Activated T-cell treated with anti-CD3 and anti-CD28 coated beads for 48 hours (primary cell): ENCODE data around the gene FARSA.
"Not testable (repeated sequence)": the region's sequence is repeated elsewhere in the genome, so short reads cannot be mapped to it uniquely, and the experiment has no call there.

Source experiments
- DNase-seq: peaks from one replicate; pipeline ENCODE4 v3.0.0-alpha.2; 2020; ENCODE audit warnings: low read depth

FARSA gene

DNA sequence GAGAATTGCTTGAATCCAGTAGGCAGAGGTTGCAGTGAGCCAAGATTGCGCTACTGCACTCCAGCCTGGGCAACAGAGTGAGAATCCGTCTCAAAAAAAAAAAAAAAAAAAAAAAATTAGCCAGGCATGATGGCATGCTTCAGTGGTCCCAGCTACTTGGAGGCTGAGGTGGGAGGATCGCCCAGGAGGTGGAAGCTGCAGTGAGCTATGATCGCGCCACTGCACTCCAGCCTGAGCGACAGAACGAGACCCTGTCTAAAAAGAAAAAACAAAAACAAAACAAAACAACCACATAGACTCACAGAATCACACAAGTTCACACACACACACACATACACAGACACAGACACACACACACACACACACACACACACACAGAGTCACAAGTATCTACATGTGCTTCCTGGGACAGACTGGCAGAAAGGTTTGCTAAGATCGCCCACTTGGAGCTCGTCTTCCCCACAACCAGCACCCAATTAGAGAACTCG lies 43.2 kb downstream of the FARSA start:
- not testable (repeated sequence) for DNase-seq

DNA sequence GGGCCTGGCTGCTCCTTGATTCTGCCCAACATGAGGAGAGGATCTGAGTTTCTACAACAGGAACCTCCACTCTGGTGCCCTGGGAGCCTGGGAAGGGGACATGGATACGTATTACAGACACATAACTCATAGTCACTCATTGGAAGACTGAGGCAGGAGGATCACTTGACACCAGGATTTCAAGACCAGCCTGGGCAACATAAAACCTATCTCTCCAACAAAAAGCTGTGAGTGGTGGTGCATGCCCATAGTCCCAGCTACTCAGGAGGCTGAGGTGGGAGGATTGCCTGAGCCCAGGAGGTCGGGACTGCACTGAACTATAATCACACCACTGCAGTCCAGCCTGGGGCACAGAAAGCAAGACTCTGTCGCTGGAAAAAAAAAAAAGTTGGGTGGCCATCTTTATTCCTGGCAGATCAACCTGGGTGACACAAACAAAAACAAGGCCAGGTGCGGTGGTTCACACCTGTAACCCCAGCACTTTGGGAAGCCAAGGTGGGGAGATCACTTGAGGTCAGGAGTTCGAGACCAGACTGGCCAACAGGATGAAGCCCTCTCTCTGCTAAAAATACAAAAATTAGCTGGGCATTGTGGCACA lies 45.4 kb downstream of the FARSA start:
- no peak for DNase-seq

DNA sequence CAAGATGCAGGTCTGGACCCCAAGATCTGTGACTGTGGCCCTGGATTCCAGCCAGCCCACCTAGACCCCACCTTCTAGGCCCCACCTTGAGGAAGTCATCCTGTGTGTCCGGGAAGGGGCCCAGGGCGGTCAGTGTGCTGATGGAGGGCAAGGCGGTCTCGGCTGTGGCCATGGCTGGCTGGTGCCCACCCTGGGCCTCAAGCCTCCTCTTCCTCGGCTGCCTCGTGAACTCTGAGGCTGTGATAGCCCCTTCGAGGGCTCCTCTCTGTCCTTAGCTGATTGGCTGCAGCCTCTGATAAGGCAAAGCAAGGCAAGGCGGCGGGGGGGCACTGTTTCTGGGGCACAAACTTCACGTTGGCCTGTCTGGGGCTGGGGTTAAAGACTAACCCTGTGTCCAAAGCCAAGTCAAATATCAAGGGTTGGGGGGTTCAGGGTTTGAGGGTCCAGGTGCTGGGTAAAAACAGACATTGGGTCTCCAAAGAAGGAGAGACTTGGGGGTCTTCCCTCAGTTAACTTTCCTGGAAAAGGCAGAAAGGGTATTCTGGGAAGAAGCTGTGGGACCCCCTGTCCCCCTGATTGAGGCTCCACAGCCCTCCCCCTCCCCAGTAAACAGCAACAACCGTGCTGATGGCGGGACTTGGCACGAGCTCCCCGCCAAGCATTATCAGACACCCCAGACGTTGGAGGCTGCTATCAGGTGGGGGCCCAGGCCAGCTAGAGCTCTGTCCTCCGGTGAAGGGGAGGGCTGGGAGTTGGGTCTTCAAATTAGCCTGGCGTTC lies 46.4 kb downstream of the FARSA start, which contains the start of gene KLF1:
TSS of gene KLF1 (minus strand) at position 233 of the 779 bp plus-strand sequence. CDS start at position 172, 61 bp downstream.
- DNase-seq, result no peak

DNA sequence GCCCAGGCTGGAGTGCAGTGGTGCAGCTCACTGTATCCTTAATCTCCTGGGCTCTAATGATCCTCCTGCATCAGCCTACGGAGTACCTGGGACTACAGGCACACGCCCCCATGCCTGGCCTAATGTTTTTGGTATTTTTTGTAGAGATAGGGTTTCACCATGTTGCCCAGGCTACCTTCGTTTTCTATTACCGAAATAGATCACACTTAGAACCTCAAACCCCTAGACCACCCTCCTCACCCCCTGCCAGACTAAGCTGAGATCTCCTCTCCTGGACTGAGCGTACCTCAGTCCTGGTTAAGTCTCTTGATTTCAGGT lies 46.9 kb downstream of the FARSA start:
- no peak for DNase-seq

DNA sequence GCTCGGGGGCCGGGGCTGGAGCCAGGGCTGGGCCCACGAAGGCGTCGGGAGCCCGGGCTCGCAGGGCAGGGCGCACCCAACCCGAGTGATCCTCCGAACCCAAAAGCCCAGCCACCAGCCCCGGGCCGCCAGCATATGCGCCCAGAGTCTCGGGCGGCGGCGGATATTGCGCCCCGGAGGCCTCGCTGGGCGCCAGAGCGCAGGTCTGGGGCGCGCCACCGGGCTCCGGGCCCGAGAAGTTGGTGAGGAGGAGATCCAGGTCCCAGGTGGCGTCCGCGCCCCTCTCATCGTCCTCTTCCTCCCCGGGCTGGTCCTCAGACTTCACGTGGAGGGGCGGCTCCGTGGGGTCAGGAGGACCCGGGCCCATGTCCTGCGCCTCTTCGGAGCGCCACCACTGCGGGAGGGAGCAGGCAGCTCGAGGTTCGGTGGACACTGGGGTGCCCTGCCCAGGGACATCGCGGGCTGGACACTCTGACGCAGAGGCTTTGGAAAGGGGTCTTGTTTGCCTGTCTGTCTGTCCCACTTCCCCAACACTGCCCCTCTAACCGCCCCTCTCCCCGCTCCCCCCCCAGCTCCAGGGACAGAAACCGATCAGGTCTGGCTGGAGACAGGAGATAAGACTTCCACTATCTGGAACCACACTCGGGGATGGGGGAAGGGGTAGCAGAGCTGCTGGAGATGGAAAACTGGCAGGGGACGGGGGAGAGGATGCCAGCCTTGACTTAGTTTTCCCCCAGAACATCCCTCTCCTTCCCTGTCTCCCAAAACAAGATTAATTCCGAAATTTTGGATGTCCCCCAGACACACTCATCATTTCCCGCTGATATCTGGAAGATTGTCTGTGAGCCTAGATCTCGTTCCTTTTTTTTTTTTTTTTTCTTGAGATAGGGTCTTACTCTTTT lies 47.5 kb downstream of the FARSA start:
- DNase-seq, result no peak

DNA sequence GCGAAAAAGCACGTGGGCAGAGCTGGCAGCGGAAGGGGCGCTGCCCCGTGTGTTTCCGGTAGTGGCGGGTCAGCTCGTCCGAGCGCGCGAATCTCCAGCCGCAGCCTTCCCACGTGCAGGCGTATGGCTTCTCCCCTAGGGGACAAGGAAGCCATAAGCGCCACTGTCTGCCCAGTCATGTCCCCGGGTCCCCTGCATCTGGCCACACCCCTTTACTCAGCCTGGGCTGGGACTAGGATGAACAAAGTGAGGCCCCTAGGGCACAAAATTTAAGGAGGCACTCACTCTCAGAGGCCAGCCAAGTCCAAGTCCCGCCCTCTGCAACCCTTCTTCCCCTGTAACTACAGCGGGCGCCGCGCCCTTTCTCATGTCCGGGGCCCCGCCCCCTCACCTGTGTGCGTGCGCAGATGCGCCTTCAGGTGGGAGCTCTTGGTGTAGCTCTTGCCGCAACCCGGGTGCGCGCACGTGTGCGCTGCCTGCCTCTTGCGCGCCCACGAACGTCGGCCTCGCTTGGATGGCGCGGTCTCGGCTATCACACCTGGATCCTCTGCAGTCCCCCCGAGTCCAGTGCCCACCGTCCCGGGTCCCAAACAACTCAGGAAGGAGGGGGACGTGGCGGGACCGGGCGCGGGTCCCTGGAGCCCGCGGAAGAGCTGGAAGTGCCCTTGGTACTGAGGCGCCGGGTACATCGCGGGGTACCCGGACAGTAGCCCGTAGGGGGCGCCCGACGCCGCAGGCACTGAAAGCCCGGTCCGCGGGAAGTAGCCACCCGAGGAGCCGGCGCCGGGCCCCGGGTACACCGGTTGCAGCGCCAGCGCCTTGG lies 48.4 kb downstream of the FARSA start:
- peak; percentile 92 for DNase-seq

DNA sequence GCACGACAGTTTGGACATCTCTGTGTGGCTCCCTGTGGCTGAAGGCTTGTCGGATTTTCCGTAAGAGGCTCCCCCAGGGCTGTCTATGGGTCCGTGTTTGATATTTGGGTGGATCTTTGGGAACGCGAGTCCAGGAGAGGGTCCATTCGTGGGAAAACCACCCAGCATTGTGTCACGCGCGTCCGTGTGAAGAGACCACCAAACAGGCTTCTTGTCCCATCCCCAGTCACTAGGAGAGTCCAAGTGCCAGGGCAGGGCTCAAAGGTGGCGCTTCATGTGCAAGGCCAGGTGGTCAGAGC lies 48.9 kb downstream of the FARSA start:
- no peak for DNase-seq

DNA sequence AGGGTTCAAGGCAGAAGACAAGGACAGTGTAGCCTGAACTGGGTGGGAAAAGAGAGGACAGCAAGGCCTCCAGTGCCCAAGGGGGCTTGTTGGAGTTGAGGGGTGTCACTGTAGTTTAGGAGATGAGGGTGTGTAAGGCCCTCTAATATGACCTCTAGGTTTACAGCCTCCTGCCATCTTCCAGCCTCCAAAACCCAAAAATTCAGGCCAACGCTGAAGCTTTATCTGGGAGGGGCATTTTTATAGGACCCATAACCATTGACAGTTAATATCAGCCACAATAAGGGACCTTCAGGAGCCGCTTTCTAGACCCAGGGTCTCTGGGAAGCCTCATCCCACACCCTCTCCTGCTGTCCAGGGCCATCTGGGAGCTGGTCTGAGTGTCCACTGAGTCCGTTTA lies 49.3 kb downstream of the FARSA start:
- no peak for DNase-seq

DNA sequence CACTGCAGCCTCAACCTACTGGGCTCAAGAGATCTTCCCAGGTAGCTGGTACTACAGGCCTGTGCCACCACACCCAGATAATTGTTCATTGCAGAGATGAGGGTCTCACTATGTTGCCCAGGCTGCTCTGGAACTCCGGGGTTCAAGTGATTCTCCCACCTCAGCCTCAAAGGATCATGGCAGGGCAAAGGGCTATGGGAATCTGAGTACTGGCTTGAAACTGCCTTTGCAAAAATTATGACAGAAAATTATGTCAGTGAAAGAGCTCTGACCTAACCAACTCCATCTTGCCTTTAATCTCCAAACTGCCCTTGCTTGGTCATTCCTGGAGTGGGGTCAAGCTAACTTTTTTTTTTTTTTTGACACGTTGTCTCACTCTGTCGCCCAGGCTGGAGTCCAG lies 50.9 kb downstream of the FARSA start:
- DNase-seq, result no peak

DNA sequence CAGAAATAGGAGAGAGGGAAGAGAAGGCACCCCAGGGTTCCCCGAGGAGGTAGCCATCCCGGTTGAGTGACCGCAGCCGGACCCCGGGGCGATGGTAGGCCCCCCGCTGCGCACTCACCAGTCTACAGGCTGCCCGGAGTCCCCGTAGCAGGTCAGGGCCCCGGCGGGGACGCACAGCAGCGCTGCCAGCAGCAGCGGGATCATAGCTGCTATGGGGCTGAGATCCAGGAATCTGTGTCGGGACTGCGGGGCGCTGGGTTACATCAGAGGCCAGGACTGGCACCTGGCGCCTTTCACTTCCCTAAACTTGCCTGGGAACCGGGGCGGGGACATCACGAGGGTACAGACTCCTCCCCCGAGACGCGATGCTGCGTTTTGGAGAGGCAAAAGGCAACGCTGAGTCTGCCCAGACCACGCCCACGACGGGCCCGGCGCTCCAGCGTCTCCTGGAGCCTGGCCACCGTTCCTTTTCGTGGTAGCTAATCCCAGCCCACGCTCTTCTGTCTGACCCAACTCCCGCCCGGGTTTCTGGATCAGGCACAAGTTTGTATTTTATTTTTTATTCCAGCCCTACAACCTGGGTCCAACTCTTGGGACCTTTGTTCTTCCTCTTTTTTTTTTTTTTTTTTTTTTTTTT lies 52.2 kb downstream of the FARSA start, which contains the start of gene DNASE2:
TSS of gene DNASE2 (minus strand) at position 278 of the 637 bp plus-strand sequence. CDS start at position 204, 74 bp downstream.
- peak; percentile 87 for DNase-seq

DNA sequence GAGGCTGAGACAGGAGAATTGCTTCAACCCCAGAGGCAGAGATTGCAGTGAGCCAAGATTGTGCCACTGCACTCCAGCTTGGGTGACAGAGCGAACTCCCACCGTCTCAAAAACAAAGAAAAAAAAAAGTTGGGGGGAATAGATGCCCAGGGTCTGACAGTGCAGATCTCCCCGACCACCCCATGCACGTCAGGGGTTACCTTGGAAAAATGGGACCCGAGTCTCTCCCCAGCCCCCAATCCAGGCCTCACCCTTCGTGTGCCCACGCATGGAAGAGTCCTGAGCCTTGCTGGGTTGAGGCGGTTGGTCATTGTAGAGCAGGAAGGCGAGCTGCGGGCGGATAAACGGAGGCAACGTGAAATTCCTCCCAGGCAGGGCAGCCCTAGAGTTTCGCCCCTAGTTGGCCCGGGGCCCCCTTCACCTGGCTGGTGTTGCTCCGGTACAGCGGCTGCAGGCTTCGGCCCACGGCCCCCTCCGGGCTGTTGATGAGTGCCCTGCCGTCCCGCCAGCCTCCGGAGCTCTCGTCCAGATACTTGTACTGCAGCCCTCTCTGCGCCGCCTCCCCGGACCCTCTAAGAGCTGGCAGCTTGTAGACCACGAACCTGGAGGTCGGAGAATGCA lies 52.9 kb downstream of the FARSA start:
- no peak for DNase-seq

DNA sequence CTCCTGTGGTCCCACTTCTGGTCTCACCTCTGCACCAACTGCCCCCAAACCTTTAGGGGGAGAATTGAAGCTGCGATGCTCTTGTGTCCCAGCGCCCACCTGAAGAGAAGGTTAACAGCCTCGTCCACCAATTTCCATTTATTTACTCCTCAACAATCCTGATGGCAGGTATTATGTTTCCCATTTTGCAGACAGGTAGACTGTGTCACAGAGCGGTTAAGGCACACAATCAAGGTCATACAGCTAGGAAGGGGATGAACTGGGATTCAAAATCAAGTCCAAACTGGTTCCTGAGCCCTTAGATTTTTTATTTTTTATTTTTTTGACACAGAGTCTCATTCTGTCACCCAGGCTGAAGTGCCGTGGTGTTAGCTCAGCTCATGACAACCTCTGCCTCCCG lies 58.4 kb downstream of the FARSA start:
- DNase-seq, result no peak

DNA sequence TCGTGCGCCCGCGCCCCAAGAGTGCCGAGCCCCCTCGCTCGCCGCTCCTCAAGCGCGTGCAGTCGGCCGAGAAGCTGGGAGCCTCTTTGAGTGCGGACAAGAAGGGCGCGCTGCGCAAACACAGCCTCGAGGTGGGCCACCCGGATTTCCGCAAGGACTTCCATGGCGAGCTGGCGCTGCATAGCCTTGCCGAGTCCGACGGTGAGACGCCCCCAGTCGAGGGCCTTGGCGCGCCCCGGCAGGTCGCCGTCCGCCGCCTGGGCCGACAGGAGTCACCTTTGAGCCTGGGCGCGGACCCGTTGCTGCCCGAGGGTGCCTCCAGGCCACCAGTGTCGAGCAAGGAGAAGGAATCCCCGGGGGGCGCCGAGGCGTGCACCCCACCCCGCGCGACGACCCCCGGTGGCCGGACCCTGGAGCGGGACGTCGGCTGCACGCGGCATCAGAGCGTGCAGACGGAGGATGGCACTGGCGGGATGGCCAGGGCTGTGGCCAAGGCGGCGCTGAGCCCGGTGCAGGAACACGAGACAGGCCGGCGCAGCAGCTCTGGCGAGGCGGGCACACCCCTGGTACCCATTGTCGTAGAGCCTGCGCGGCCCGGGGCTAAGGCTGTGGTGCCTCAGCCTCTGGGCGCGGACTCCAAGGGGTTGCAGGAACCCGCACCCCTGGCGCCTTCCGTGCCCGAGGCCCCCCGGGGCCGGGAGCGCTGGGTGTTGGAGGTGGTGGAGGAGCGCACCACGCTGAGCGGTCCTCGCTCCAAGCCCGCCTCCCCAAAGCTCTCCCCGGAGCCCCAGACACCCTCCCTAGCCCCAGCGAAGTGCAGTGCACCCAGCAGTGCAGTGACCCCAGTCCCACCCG lies 59.4 kb downstream of the FARSA start:
- DNase-seq, result no peak

DNA sequence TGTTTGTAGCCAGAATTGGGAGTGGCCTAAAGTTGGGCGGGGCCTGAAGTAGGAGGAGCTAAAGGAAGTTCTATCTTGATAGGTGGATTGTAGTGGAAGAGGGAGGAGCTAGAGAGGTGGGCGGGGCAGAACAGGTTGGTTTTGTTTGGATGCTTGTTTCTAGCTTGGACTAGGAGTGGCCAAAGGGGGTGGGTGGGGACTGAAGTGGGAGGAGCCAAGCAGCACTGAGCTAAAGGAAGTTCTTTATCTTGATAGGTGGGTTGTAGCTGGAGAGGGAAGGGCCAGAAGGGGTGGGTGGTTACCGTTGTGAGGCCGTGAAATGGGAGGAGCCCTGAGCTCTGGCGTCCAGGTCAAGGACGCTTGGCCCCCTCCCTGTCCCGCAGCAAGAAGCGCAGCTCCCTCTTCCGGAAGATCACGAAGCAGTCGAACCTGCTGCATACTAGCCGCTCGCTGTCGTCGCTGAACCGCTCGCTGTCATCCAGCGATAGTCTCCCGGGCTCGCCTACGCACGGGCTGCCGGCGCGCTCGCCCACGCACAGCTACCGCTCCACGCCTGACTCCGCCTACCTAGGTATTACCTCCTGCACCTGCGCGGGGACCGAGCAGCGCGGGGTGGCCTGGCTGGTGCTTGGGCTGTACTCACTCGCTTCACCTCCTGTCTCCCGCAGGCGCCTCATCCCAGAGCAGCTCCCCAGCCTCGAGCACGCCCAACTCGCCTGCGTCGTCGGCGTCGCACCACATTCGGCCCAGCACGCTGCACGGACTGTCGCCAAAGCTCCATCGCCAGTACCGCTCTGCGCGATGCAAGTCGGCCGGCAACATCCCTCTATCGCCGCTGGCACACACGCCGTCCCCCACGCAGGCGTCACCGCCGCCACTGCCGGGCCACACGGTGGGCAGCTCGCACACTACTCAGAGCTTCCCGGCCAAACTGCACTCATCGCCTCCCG lies 60.3 kb downstream of the FARSA start:
- DNase-seq, result peak; percentile 59
